ACC112 (cell line): ENCODE results near the gene SYNJ1.

Source experiments
- H2AFZ ChIP-seq: fragments of 200-600 bp; sonication (generic); one replicate; pipeline ENCODE4 v1.6.0; 2017; ENCODE audit warnings: antibody characterized with exemption, low read length; ENCODE audit not compliant: unreplicated experiment
- H3K27ac ChIP-seq: fragments of 200-600 bp; sonication (generic); 2 replicates; pipeline ENCODE4 v1.5.1; 2014; ENCODE audit warnings: low read depth, mild to moderate bottlenecking, antibody characterized with exemption, low read length, moderate library complexity
- H3K27me3 ChIP-seq: fragments of 200-600 bp; sonication (generic); 2 replicates; pipeline ENCODE4 v1.6.1; 2014; ENCODE audit warnings: mild to moderate bottlenecking, antibody characterized with exemption, low read length, moderate library complexity, mixed read lengths; ENCODE audit not compliant: insufficient read depth
- H3K36me3 ChIP-seq: fragments of 200-600 bp; sonication (generic); 2 replicates; pipeline ENCODE4 v1.6.1; 2016; ENCODE audit warnings: mild to moderate bottlenecking, antibody characterized with exemption, low read length, moderate library complexity, mixed read lengths; ENCODE audit not compliant: insufficient read depth
- H3K4me1 ChIP-seq: fragments of 200-600 bp; sonication (generic); one replicate; pipeline ENCODE4 v1.6.1; 2016; ENCODE audit warnings: low read length, mixed read lengths; ENCODE audit not compliant: insufficient read depth, unreplicated experiment, control insufficient read depth
- H3K4me3 ChIP-seq: fragments of 200-600 bp; sonication (generic); 2 replicates; pipeline ENCODE4 v1.5.1; 2014; ENCODE audit warnings: mild to moderate bottlenecking, low read depth, low read length
- H3K79me2 ChIP-seq: fragments of 200-600 bp; sonication (generic); one replicate; pipeline ENCODE4 v1.6.0; 2016; ENCODE audit warnings: low read length; ENCODE audit not compliant: control insufficient read depth, unreplicated experiment, insufficient read depth

The SYNJ1 gene

GRCh38 chr21:32713726-32714125 is 14.1 kb downstream of the SYNJ1 start:
- Histone ChIP-seq H3K4me3 (no peak overlapping the region), H3K79me2 (peaks cover 4% of the 10 kb centered on the region), H3K36me3 (no peaks in the 10 kb centered on the region), H3K27ac (no peak overlapping the region), H3K27me3 (no peaks in the 10 kb centered on the region), H2AFZ (no peak overlapping the region), H3K4me1 (no peaks in the 10 kb centered on the region)

DNA sequence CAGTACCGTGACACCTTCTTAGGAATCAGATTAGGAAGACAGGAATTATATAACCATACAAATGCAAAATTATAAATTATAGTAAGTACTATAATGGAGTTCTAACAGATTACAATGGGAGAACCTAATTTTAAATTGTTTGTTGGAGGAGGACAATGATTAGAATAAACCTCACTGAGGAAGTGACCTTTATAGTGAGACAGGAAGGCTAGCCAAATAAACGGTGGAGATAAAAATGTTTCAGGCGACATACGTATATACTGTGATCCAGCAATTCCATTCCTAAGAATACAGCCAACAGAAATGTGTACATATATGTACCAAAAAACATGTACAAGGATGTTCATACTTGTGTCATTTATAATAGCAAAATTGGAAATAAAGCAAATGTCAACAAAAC is 15.2 kb downstream of the SYNJ1 start:
- Histone ChIP-seq H2AFZ (no peak overlapping the region), H3K4me3 (no peak overlapping the region), H3K27me3 (no peaks in the 10 kb centered on the region), H3K27ac (no peak overlapping the region), H3K36me3 (no peaks in the 10 kb centered on the region), H3K79me2 (peaks cover 4% of the 10 kb centered on the region), H3K4me1 (no peaks in the 10 kb centered on the region)

- Histone ChIP-seq H3K27ac (no peak overlapping the region), H2AFZ (no peak overlapping the region), H3K27me3 (no peaks in the 10 kb centered on the region), H3K79me2 (peaks cover 4% of the 10 kb centered on the region), H3K4me3 (no peak overlapping the region), H3K36me3 (no peaks in the 10 kb centered on the region), H3K4me1 (no peaks in the 10 kb centered on the region)
These were observed 15.8 kb downstream of the SYNJ1 start for GRCh38 chr21:32712043-32712442.

DNA sequence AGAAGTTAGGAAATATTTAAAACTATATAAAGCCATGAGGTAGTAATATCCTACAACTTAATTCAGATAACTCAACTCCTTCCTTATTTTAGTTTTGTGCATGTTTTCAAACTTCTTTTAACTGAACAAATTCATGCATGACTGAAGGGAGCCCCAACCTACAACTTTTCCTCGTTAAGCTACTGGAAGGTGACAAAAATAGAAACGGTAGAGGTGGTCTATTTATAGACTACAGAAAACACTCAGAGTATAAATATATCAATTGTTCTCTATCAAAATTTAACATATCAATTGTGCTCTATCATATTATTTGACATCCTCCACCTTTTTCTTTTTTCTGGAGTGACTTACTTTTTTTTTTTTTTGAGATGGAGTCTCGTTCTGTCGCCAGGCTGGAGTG is 16.8 kb downstream of the SYNJ1 start:
- Histone ChIP-seq H3K79me2 (peaks cover 4% of the 10 kb centered on the region), H3K4me1 (no peaks in the 10 kb centered on the region), H3K36me3 (no peaks in the 10 kb centered on the region), H2AFZ (no peak overlapping the region), H3K27ac (no peak overlapping the region), H3K4me3 (no peak overlapping the region), H3K27me3 (no peaks in the 10 kb centered on the region)

- Histone ChIP-seq H2AFZ (no peak overlapping the region), H3K79me2 (peaks cover 4% of the 10 kb centered on the region), H3K27ac (no peak overlapping the region), H3K36me3 (no peaks in the 10 kb centered on the region), H3K4me3 (no peak overlapping the region), H3K4me1 (no peaks in the 10 kb centered on the region), H3K27me3 (no peaks in the 10 kb centered on the region)
These were observed 17.6 kb downstream of the SYNJ1 start for GRCh38 chr21:32710069-32710784.

GRCh38 chr21:32708069-32708468 is 19.7 kb downstream of the SYNJ1 start:
- H3K4me1 ChIP-seq, result peaks cover 1% of the 10 kb centered on the region
- no peak overlapping the region for H3K4me3 ChIP-seq
- no peaks in the 10 kb centered on the region for H3K36me3 ChIP-seq
- H3K27me3 ChIP-seq, result no peaks in the 10 kb centered on the region
- no peak overlapping the region for H2AFZ ChIP-seq
- H3K79me2 ChIP-seq, result no peaks in the 10 kb centered on the region
- no peak overlapping the region for H3K27ac ChIP-seq

- H3K27ac ChIP-seq, result no peak overlapping the region
- no peak overlapping the region for H3K4me3 ChIP-seq
- no peak overlapping the region for H2AFZ ChIP-seq
- H3K4me1 ChIP-seq, result peaks cover 8% of the 10 kb centered on the region
- no peaks in the 10 kb centered on the region for H3K36me3 ChIP-seq
- H3K79me2 ChIP-seq, result no peaks in the 10 kb centered on the region
- H3K27me3 ChIP-seq, result no peaks in the 10 kb centered on the region
These were observed 21.9 kb downstream of the SYNJ1 start for GRCh38 chr21:32705901-32706300.

GRCh38 chr21:32705139-32705538 is 22.7 kb downstream of the SYNJ1 start:
- Histone ChIP-seq H3K4me1 (peaks cover 8% of the 10 kb centered on the region), H2AFZ (no peak overlapping the region)

GRCh38 chr21:32702702-32703101 is 25.1 kb downstream of the SYNJ1 start:
- peak overlapping the region; percentile 1; the same call in 1 of the 2 replicates for H3K4me3 ChIP-seq
- H3K27me3 ChIP-seq, result no peaks in the 10 kb centered on the region
- peaks cover 8% of the 10 kb centered on the region for H3K4me1 ChIP-seq
- no peak overlapping the region for H2AFZ ChIP-seq
- H3K79me2 ChIP-seq, result no peaks in the 10 kb centered on the region
- H3K27ac ChIP-seq, result peak overlapping the region; percentile 8
- no peaks in the 10 kb centered on the region for H3K36me3 ChIP-seq

More at GRCh38 chr21:32705139-32705538, 22.7 kb downstream of the SYNJ1 start:
- Histone ChIP-seq H3K4me3 (no peak overlapping the region), H3K27ac (no peak overlapping the region), H3K36me3 (no peaks in the 10 kb centered on the region), H3K27me3 (no peaks in the 10 kb centered on the region), H3K79me2 (no peaks in the 10 kb centered on the region)

- Histone ChIP-seq H2AFZ (no peak overlapping the region), H3K4me1 (peaks cover 8% of the 10 kb centered on the region), H3K4me3 (no peak overlapping the region), H3K27ac (no peak overlapping the region), H3K36me3 (no peaks in the 10 kb centered on the region; the same call in 1 of the 2 replicates), H3K27me3 (no peaks in the 10 kb centered on the region), H3K79me2 (no peaks in the 10 kb centered on the region)
These were observed 28.7 kb downstream of the SYNJ1 start for GRCh38 chr21:32698971-32699693.

DNA sequence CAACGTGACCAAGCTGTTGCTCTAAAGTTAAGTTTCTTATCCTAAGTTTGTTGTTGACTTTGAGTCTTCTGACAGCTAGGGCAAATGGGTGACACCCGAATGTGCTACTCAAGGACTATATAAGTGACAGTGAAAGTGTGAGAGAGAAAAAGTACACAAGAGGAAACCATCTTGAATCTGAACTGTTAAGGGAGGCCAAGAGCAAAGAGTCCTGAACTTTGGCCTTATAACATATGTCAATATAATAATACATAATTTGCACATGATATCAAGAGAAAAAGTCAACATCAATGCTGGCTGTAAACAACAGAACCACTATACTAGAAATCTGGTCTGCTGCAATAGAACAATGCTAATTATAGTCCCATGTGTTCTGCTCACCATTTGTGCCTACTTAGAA is 29.5 kb downstream of the SYNJ1 start:
- Histone ChIP-seq H3K27ac (no peak overlapping the region), H3K27me3 (no peaks in the 10 kb centered on the region), H3K79me2 (no peaks in the 10 kb centered on the region), H3K4me3 (no peak overlapping the region), H2AFZ (no peak overlapping the region), H3K36me3 (no peaks in the 10 kb centered on the region; the same call in 1 of the 2 replicates), H3K4me1 (peaks cover 8% of the 10 kb centered on the region)
